Progenitor cell of endocrine pancreas (in vitro differentiated cells): Measurements from ENCODE around the gene PKD2. TPM values are rescaled to one million over a fixed set of nuclear protein-coding genes. Genes with fewer than 3 reads are reported as not detected.

Experiments used
- DNase-seq: peaks from one replicate; pipeline ENCODE4 v3.0.0; 2021; ENCODE audit warnings: low spot score; ENCODE audit not compliant: unreplicated experiment
- H3K27ac Mint-ChIP-seq: 2 replicates; pipeline ENCODE4 v1.8.0; 2021; ENCODE audit warnings: mild to moderate bottlenecking, moderate library complexity, mixed read lengths
- H3K27me3 Mint-ChIP-seq: 2 replicates; pipeline ENCODE4 v1.8.0; 2021; ENCODE audit warnings: mixed read lengths
- H3K36me3 Mint-ChIP-seq: 2 replicates; pipeline ENCODE4 v1.8.0; 2022; ENCODE audit warnings: mixed read lengths; ENCODE audit not compliant: insufficient read depth
- H3K4me1 Mint-ChIP-seq: 2 replicates; pipeline ENCODE4 v1.8.0; 2021; ENCODE audit warnings: low read depth, mixed read lengths
- H3K4me3 Mint-ChIP-seq: 2 replicates; pipeline ENCODE4 v1.8.0; 2021; ENCODE audit warnings: low read depth, mild to moderate bottlenecking, moderate library complexity, mixed read lengths
- H3K9me3 Mint-ChIP-seq: 2 replicates; pipeline ENCODE4 v1.8.0; 2021; ENCODE audit warnings: low read depth, mixed read lengths
- CTCF ChIP-seq: fragments of 200-600 bp; sonication (generic); IDR thresholded peaks from one replicate; pipeline ENCODE4 v1.5.0; 2021; ENCODE audit warnings: antibody characterized with exemption, mild to moderate bottlenecking; ENCODE audit not compliant: unreplicated experiment
- total RNA-seq: library from RNA; stranded (reverse); gene quantifications from 2 replicates; pipeline ENCODE4 v1.2.1, GENCODE V29; 2021

PKD2 gene
- total RNA-seq, 1 donor from 2014 or later, result 41.1 TPM

GRCh38 chr4:87967193-87967592 is 40.2 kb upstream of the PKD2 start:
- Mint-ChIP-seq H3K27ac (no peak overlapping the region), H3K27me3 (peaks cover 3% of the 10 kb centered on the region), H3K36me3 (no peaks in the 10 kb centered on the region), H3K9me3 (no peaks in the 10 kb centered on the region), H3K4me1 (no peaks in the 10 kb centered on the region), H3K4me3 (no peak overlapping the region)
- TF ChIP-seq CTCF, result no peak
- DNase-seq, result no peak

- Mint-ChIP-seq H3K9me3 (no peaks in the 10 kb centered on the region), H3K4me1 (peaks cover 5% of the 10 kb centered on the region), H3K27me3 (peaks cover 15% of the 10 kb centered on the region), H3K4me3 (no peak overlapping the region), H3K27ac (no peak overlapping the region), H3K36me3 (no peaks in the 10 kb centered on the region)
- TF ChIP-seq CTCF, result no peak
- DNase-seq, result no peak
Observed at GRCh38 chr4:87970121-87970520, 37.3 kb upstream of the PKD2 start.

- no peak for TF ChIP-seq CTCF
- Mint-ChIP-seq H3K36me3 (no peaks in the 10 kb centered on the region), H3K27me3 (peaks cover 21% of the 10 kb centered on the region), H3K9me3 (no peaks in the 10 kb centered on the region), H3K27ac (no peak overlapping the region), H3K4me1 (peaks cover 9% of the 10 kb centered on the region), H3K4me3 (no peak overlapping the region)
- no peak for DNase-seq
Observed at GRCh38 chr4:87971866-87972265, 35.6 kb upstream of the PKD2 start.

GRCh38 chr4:87973283-87974169 is 33.9 kb upstream of the PKD2 start:
- peak; percentile 32 for DNase-seq
- Mint-ChIP-seq H3K4me3 (peak overlapping the region; percentile 32), H3K9me3 (no peaks in the 10 kb centered on the region), H3K27me3 (peaks cover 20% of the 10 kb centered on the region), H3K27ac (no peak overlapping the region), H3K4me1 (peaks cover 11% of the 10 kb centered on the region), H3K36me3 (no peaks in the 10 kb centered on the region)
- peak; percentile 87 for TF ChIP-seq CTCF

- no peak for DNase-seq
- H3K9me3 Mint-ChIP-seq, result no peaks in the 10 kb centered on the region
- no peak overlapping the region for H3K4me3 Mint-ChIP-seq
- H3K27ac Mint-ChIP-seq, result no peak overlapping the region
- no peaks in the 10 kb centered on the region for H3K36me3 Mint-ChIP-seq
- TF ChIP-seq CTCF, result no peak
- H3K4me1 Mint-ChIP-seq, result peaks cover 11% of the 10 kb centered on the region
- peaks cover 20% of the 10 kb centered on the region for H3K27me3 Mint-ChIP-seq
Observed at GRCh38 chr4:87974856-87975462, 32.5 kb upstream of the PKD2 start.
